ENCODE data around the gene CAVIN2. TPM values are rescaled to one million over a fixed set of nuclear protein-coding genes. Genes with fewer than 3 reads are reported as not detected.

The CAVIN2 gene
- polyA plus RNA-seq, 3 donors, result 0.07 to 3.1 (median 1.2) TPM

- no peaks in the 10 kb centered on the region for H3K36me3 Mint-ChIP-seq
- H3K4me3 ChIP-seq (replicated peaks in 1 of 3; ENCODE audit: low read depth in 2 of 3, low read length in 3 of 3), result no peak overlapping the region
- no peak overlapping the region for H3K9ac ChIP-seq (ENCODE audit: insufficient read depth, low read length, poor library complexity, severe bottlenecking)
- H3K27me3 ChIP-seq (ENCODE audit: control insufficient read depth in 2 of 2, insufficient read depth in 2 of 2, low read length in 2 of 2), result no peaks in the 10 kb centered on the region
- intact Hi-C loops (cut with micrococcal nuclease), result no loop called here
- peaks cover 11% of the 10 kb centered on the region in 2 donors for H3K4me1 ChIP-seq (ENCODE audit: control insufficient read depth in 1 of 2, insufficient read depth in 2 of 2, low read length in 2 of 2)
- H3K4me1 Mint-ChIP-seq, result peaks cover 14% of the 10 kb centered on the region
- no peaks in the 10 kb centered on the region for H3K36me3 ChIP-seq (replicated peaks in 1 of 2; ENCODE audit: control insufficient read depth in 1 of 2, insufficient read depth in 2 of 2, low read length in 2 of 2)
- no peak overlapping the region for H2AFZ ChIP-seq (ENCODE audit: insufficient read depth, low read depth, low read length, poor library complexity, severe bottlenecking)
- no peak overlapping the region for H3K27ac ChIP-seq (ENCODE audit: low read depth in 1 of 2, low read length in 2 of 2)
- no peaks in the 10 kb centered on the region for H3K9me3 Mint-ChIP-seq
- H3K4me2 ChIP-seq (replicated peaks; ENCODE audit: extremely low read depth, low read length, poor library complexity, severe bottlenecking), result no peak overlapping the region
- DNase-seq, result no peak
- no peaks in the 10 kb centered on the region for H3K27me3 Mint-ChIP-seq (ENCODE audit: low read depth in 3 of 3)
- no peak overlapping the region for H3K27ac Mint-ChIP-seq
- no peaks in the 10 kb centered on the region for H3K9me3 ChIP-seq (replicated peaks in 1 of 2; ENCODE audit: control insufficient read depth in 1 of 2, insufficient read depth in 1 of 2, low read length in 2 of 2)
- no peak overlapping the region for H3K4me3 Mint-ChIP-seq
- no peak for TF ChIP-seq CTCF (IDR thresholded peaks at IDR 0.05)
- H3K79me2 ChIP-seq (ENCODE audit: insufficient read depth, low read length), result no peaks in the 10 kb centered on the region
- no peaks in the 10 kb centered on the region for H4K20me1 ChIP-seq (ENCODE audit: insufficient read depth, low read length)
Observed at GRCh38 chr2:191870744-191871143, 23.9 kb upstream of the CAVIN2 start.

GRCh38 chr2:191869781-191870180 lies 22.9 kb upstream of the CAVIN2 start:
- Mint-ChIP-seq H3K27me3 (ENCODE audit: low read depth in 3 of 3) (no peaks in the 10 kb centered on the region), H3K36me3 (no peaks in the 10 kb centered on the region), H3K4me3 (no peak overlapping the region), H3K9me3 (peaks cover 0 to under 1% (median 0%) of the 10 kb centered on the region in 7 donors), H3K4me1 (peaks cover 14% of the 10 kb centered on the region), H3K27ac (no peak overlapping the region)
- H3K4me2 ChIP-seq (replicated peaks; ENCODE audit: extremely low read depth, low read length, poor library complexity, severe bottlenecking), result no peak overlapping the region
- H3K27ac ChIP-seq (ENCODE audit: low read depth in 1 of 2, low read length in 2 of 2), result no peak overlapping the region
- no peaks in the 10 kb centered on the region for H3K9me3 ChIP-seq (replicated peaks in 1 of 2; ENCODE audit: control insufficient read depth in 1 of 2, insufficient read depth in 1 of 2, low read length in 2 of 2)
- H4K20me1 ChIP-seq (ENCODE audit: insufficient read depth, low read length), result no peaks in the 10 kb centered on the region
- DNase-seq, result no peak
- H2AFZ ChIP-seq (ENCODE audit: insufficient read depth, low read depth, low read length, poor library complexity, severe bottlenecking), result no peak overlapping the region
- no CpG with 5 or more reads among the region's 4 CpGs for WGBS (ENCODE audit: insufficient coverage)
- no peak overlapping the region for H3K4me3 ChIP-seq (replicated peaks in 1 of 3; ENCODE audit: low read depth in 2 of 3, low read length in 3 of 3)
- H3K4me1 ChIP-seq (ENCODE audit: control insufficient read depth in 1 of 2, insufficient read depth in 2 of 2, low read length in 2 of 2), result peaks cover 11% of the 10 kb centered on the region in 2 donors
- no peaks in the 10 kb centered on the region for H3K27me3 ChIP-seq (ENCODE audit: control insufficient read depth in 2 of 2, insufficient read depth in 2 of 2, low read length in 2 of 2)
- intact Hi-C loops (cut with micrococcal nuclease), result no loop called here
- no peak for TF ChIP-seq CTCF (IDR thresholded peaks at IDR 0.05)
- no peaks in the 10 kb centered on the region for H3K36me3 ChIP-seq (replicated peaks in 1 of 2; ENCODE audit: control insufficient read depth in 1 of 2, insufficient read depth in 2 of 2, low read length in 2 of 2)
- no peaks in the 10 kb centered on the region for H3K79me2 ChIP-seq (ENCODE audit: insufficient read depth, low read length)
- H3K9ac ChIP-seq (ENCODE audit: insufficient read depth, low read length, poor library complexity, severe bottlenecking), result no peak overlapping the region
